ENCODE results near the gene SYTL2. TPM values are rescaled to one million over a fixed set of nuclear protein-coding genes. Genes with fewer than 3 reads are reported as not detected.
A peak's percentile ranks its signal among the peaks of the same experiment; 100 is the strongest.

SYTL2 gene
- polyA plus RNA-seq, 1 of the 3 experiments (the other 2 are of a cell fraction) = 36.0 TPM

DNA sequence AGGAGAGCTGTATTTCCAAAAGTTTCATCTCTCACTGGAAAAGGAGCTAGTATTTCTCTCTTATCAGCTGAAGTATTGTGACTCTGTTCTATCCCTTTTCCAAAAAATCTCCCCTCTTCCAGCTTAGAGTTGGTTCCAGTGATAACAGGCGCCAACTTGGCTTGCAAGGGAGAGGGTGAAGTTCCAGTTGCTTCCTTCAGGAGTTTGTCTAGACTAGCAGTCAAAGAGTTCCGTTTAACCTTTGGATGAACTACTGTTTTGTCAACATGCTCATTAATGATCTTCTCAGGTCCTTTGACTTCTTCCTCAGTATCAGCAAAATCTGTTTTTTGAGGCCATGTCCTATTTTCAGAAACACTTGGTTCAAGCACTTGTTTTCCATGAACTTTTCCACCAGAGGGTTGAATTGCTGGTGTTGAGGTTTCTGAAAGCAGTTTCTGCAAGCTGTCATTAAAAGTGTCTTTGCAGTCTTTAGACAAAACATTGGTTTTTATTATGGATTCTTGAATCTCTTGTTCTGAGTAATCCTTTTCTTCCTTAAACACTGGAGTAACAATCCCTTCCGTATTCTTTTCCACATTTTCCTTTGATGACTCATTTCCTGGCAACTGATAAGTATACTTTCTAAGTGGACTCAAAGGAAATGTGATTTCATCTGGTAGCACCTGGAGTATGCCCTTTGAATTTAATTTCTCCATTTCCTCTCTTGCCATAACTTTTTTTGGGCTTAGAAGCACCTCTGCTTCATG lies 85.3 kb downstream of the SYTL2 start (continued):
- TF ChIP-seq NFIC (IDR thresholded peaks at IDR 0.05; ENCODE audit: borderline replicate concordance) (peak; percentile 76; the same call in 1 of the 2 replicates), EP300 (IDR thresholded peaks at IDR 0.05; ENCODE audit: borderline replicate concordance in 1 of 2, low read depth in 1 of 2, low read length in 1 of 2) (peak in 1 of 2 experiments; percentile 57; a peak in 1 of 4 replicates), TCF12 (IDR thresholded peaks at IDR 0.05) (peak; percentile 83), MXI1 (IDR thresholded peaks at IDR 0.05; ENCODE audit: low read depth, low read length) (no peak), SIN3A (IDR thresholded peaks at IDR 0.05; ENCODE audit: borderline replicate concordance, low read depth, low read length) (no peak), MEF2A (IDR thresholded peaks at IDR 0.05; ENCODE audit: borderline replicate concordance, low read depth) (0 out of 2 replicates have a peak, but pooled peaks have one; percentile 25), FOSL2 (IDR thresholded peaks at IDR 0.05; ENCODE audit: borderline replicate concordance, low read depth) (peak; percentile 93)

DNA sequence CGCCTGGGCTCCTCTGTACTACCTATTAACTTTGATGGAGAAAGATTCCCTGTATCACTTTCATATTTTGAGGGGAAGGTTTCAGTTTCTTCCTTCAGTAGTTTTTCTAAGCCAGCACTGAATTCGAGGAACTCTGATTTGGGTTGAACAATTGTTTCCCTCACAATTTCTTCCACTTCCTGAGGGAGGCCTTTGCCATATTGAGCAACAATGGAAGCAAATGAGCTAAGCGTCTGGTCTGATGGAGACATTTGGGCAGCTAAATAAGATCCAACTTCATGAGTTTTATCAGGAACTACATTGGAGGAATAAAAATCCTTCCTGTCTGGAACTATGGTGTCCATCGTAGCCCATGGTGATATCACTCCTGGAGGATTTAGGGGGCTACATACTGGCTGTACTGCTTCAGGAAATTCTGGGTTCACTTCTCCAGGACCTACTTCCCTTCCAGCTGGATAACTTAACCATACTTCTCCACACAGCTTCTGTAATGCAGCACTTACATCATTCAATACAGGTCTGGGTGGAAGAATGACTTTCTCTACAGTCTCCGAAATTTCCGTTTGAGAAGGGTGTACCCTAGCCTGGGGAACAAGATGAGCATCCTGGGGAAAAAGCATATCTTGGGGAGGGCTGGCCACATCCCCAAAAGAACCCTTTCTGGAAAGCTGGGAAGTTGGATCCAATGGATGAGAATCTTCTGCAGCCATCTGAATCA lies 86.0 kb downstream of the SYTL2 start:
- H3K27ac ChIP-seq (ENCODE audit: low read depth in 2 of 2, low read length in 1 of 2) = peak overlapping the region in 1 of 2 experiments; percentile 59; a peak in 1 of 4 replicates
- WGBS (ENCODE audit: low lambda C conversion rate) = 66% methylated on average over 5 of the region's 6 CpGs
- H3K4me1 ChIP-seq (ENCODE audit: control insufficient read depth in 1 of 2, insufficient read depth in 2 of 2, low read depth in 1 of 2, low read length in 1 of 2) = peaks cover 0 to 9% of the 10 kb centered on the region in 2 experiments; a peak in 2 of 4 replicates
- no peak for DNase-seq
- peaks cover 8% of the 10 kb centered on the region for H3F3A ChIP-seq (replicated peaks; ENCODE audit: insufficient read depth)
- H3K9me3 ChIP-seq = no peaks in the 10 kb centered on the region
- H3K4me3 ChIP-seq (ENCODE audit: low read depth in 2 of 2, low read length in 1 of 2) = no peak overlapping the region
- CTCF ChIA-PET = no interaction called here
- H4K20me1 ChIP-seq (ENCODE audit: insufficient read depth) = no peaks in the 10 kb centered on the region
- no peaks in the 10 kb centered on the region for H3K9me2 ChIP-seq
- no peak overlapping the region for H2AFZ ChIP-seq (ENCODE audit: low read depth)
- no peaks in the 10 kb centered on the region for H3K27me3 ChIP-seq (ENCODE audit: insufficient read depth)
- no peak overlapping the region for H3K4me2 ChIP-seq
- POLR2A ChIA-PET = no interaction called here
- TF ChIP-seq GABPA (IDR thresholded peaks at IDR 0.05; ENCODE audit: low read depth) = no peak
- TF ChIP-seq, protein P1, sequence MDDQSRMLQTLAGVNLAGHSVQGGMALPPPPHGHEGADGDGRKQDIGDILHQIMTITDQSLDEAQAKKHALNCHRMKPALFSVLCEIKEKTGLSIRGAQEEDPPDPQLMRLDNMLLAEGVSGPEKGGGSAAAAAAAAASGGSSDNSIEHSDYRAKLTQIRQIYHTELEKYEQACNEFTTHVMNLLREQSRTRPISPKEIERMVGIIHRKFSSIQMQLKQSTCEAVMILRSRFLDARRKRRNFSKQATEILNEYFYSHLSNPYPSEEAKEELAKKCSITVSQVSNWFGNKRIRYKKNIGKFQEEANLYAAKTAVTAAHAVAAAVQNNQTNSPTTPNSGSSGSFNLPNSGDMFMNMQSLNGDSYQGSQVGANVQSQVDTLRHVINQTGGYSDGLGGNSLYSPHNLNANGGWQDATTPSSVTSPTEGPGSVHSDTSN (IDR thresholded peaks at IDR 0.05) = no peak
- no peak for TF ChIP-seq TCF12 (IDR thresholded peaks at IDR 0.05)
- TF ChIP-seq, protein P2, sequence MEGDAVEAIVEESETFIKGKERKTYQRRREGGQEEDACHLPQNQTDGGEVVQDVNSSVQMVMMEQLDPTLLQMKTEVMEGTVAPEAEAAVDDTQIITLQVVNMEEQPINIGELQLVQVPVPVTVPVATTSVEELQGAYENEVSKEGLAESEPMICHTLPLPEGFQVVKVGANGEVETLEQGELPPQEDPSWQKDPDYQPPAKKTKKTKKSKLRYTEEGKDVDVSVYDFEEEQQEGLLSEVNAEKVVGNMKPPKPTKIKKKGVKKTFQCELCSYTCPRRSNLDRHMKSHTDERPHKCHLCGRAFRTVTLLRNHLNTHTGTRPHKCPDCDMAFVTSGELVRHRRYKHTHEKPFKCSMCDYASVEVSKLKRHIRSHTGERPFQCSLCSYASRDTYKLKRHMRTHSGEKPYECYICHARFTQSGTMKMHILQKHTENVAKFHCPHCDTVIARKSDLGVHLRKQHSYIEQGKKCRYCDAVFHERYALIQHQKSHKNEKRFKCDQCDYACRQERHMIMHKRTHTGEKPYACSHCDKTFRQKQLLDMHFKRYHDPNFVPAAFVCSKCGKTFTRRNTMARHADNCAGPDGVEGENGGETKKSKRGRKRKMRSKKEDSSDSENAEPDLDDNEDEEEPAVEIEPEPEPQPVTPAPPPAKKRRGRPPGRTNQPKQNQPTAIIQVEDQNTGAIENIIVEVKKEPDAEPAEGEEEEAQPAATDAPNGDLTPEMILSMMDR (IDR thresholded peaks at IDR 0.05) = no peak
- TF ChIP-seq RXRA (IDR thresholded peaks at IDR 0.05; ENCODE audit: borderline replicate concordance, low read depth) = no peak
- TF ChIP-seq, protein P3, sequence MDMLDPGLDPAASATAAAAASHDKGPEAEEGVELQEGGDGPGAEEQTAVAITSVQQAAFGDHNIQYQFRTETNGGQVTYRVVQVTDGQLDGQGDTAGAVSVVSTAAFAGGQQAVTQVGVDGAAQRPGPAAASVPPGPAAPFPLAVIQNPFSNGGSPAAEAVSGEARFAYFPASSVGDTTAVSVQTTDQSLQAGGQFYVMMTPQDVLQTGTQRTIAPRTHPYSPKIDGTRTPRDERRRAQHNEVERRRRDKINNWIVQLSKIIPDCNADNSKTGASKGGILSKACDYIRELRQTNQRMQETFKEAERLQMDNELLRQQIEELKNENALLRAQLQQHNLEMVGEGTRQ (IDR thresholded peaks at IDR 0.05; ENCODE audit: borderline replicate concordance, low read depth, low read length) = no peak
- no peak overlapping the region for H3K9ac ChIP-seq
- H3K36me3 ChIP-seq (replicated peaks in 1 of 2; ENCODE audit: control insufficient read depth in 1 of 2, insufficient read depth in 2 of 2, low read length in 1 of 2) = peaks cover 0 to 2% of the 10 kb centered on the region in 2 experiments
- no peaks in the 10 kb centered on the region for H3K79me2 ChIP-seq (ENCODE audit: insufficient read depth)

Data from SK-N-SH (cell line).